Neural progenitor cell (in vitro differentiated cells): ENCODE data around the gene FJX1.

Experiments used
- EZH2 ChIP-seq: fragments of 200-600 bp; sonication (generic); IDR thresholded peaks from 2 replicates; pipeline ENCODE4 v1.6.1; 2017; ENCODE audit warnings: antibody characterized with exemption, mild to moderate bottlenecking, moderate library complexity
- TF ChIP-seq, protein P1 (sequence below): fragments of 200-600 bp; sonication (generic); IDR thresholded peaks from 2 replicates; pipeline ENCODE4 v1.5.1; 2017; ENCODE audit warnings: antibody characterized with exemption, mild to moderate bottlenecking

DNA sequence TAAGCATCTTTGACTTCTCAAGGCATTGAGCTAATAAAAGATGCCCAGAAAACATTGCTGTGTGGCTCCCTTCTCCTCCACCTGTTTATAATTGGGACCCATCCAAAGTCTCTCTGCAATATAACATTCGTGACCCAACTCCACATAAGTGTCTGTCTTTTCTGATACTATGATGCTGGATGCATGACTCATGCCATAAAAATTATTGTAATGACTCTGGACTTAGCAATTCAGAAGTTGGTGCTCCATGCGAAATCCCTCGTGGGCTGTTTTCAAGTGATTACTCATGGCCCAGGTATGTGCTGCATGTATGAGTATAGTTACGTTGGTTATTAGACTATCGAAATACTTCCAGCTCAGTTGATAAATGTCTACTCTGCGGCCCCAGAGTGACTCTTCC, 11.7 kb downstream of the FJX1 start:
- TF ChIP-seq, protein P1, sequence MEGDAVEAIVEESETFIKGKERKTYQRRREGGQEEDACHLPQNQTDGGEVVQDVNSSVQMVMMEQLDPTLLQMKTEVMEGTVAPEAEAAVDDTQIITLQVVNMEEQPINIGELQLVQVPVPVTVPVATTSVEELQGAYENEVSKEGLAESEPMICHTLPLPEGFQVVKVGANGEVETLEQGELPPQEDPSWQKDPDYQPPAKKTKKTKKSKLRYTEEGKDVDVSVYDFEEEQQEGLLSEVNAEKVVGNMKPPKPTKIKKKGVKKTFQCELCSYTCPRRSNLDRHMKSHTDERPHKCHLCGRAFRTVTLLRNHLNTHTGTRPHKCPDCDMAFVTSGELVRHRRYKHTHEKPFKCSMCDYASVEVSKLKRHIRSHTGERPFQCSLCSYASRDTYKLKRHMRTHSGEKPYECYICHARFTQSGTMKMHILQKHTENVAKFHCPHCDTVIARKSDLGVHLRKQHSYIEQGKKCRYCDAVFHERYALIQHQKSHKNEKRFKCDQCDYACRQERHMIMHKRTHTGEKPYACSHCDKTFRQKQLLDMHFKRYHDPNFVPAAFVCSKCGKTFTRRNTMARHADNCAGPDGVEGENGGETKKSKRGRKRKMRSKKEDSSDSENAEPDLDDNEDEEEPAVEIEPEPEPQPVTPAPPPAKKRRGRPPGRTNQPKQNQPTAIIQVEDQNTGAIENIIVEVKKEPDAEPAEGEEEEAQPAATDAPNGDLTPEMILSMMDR = no peak
- TF ChIP-seq EZH2 = no peak
